Umbilical cord (tissue), 2 donors: ENCODE measurements around the gene SENP8. TPM values are rescaled to one million over a fixed set of nuclear protein-coding genes. Genes with fewer than 3 reads are reported as not detected.
"Not testable (repeated sequence)": the region's sequence is repeated elsewhere in the genome, so short reads cannot be mapped to it uniquely, and the experiment has no call there.

Source experiments
- DNase-seq: peaks from one replicate; pipeline ENCODE4 v3.0.0-alpha.2; 2015; ENCODE audit warnings: low spot score
- total RNA-seq: library from RNA; depleted of rRNA; stranded (reverse); fragments of >200 nt; gene quantifications from one replicate; pipeline ENCODE4 v1.2.3, GENCODE V29; 2014; ENCODE audit warnings: low replicate concordance; ENCODE audit not compliant: insufficient read depth

SENP8 gene
- total RNA-seq, 1 donor from 2014 or later: 7.5 TPM

DNA sequence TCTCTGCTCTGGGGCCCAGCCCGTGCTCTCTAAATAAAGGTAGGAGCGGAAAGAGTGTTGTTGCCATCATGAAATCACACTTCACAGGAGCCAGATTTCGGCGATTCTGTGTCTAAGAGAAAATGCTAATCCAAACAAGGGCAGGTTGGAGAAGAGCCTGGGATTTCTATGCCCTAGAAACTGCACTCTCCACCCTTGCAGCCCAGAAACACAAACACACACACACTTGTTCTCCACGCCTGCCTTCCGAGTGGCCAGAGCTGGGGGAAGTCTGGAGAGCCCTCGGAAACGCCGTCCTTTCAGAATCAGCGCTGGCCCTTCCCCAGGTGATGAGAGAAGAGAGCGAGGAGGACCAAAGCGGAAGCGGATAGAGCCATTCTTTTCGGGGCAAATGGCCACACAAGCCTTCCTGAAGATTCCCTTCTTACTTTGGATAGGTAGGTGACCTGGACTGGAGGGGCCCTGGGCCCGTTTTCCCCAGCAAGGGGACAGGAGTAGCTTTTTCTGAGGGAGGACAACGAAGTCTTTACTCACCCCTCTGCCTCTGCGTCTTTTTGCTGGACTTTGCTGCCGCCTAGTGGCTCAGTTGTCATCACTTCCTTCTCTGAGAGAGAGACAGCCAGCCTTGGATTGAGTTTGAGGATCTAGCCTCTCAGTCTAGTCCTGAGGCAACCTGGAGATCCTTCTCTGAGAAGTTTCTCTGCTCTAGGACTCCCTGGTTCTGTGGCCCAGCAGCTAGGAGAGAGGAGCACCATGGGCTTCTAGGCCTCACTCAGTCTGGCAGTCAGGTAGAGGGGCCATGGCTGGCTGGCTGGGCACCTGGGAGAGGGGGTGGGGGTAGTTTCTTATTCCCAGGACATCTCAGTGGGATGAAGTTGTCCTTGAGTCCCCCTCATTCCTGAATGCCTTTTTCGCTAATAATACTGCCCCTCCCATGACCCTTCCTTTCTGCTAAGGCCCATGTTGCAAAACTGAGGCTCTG is 37.7 kb downstream of the SENP8 start:
- DNase-seq: peak; percentile 91

DNA sequence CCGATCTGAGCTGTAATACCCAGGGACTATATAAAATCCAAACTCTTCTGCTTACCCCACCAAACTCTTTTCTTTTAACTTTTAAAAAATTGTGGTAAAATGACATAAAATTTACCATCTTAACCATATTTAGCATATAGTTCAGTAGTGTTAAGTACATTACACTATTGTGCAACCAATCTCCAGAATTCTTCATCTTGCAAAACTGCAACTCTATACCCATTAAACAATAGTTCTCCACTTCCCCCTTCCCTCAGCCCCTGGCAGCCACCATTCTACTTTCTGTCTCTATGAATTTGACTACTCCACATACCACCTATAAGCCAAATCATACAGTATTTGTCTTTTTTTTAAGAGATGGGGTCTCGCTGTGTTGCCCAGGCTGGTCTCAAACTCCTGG is 38.7 kb downstream of the SENP8 start:
- DNase-seq: no peak

DNA sequence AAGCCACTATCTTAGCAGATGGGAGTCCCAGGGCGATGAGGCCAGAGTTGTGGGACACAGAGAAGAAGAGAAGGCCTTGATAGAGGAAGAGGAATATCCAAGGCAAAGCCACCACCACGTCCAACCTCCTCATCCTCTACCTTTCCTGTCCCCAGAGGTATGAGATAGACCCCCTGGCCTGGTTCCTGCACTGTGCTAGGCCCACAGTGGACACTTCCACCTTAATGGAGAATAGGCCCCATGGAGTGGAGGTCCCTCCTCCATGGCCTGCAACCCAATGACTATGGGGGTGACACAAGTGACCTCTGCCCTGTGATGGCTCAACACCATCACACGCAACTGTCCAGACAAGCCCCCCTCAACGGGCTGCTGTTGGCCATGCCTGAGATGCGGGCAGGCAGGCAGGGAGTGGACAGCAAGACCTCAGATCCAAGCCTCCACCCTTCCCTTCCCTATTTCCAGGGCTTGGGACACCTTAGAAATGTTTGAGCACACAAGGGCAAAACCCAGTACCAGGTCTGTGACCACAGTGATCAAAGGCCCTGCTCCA is 42.6 kb downstream of the SENP8 start:
- DNase-seq: no peak

DNA sequence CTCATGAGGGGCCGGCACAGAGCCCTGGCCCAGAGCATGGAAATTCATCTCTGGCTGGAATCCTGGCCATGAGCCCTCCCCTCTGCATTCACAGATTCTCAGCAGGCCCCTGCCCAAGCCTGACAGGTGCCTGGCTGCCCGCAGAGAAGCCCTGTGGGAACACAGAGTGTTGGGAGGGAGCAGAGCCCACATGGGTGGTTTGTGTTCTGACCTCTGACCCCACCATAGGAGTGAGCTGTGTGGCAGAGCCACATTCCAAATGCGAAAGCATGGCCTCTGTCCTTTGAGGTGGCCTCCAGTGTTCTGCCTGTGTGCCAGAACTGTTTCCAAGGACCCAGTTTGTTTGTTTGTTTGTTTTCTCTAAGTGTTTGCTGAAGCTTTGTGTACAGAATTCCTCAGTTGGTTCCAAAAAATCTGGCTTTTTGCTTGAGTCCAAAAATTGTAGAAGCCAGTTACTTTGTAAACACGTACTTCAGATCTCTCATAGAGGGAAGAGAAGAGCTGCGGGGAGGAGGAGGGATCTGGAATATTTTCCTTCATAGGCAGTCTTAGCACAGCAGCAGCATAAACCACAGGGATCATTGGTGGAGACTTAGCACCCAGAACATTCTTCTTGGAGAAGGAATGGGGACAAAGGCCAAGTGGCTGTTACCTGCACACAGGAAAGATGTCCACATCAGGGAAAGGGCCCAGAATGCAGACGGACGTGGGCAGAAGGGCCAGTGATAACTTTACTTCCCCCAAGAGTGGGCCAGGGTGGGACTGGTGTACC is 43.3 kb downstream of the SENP8 start:
- no peak for DNase-seq

DNA sequence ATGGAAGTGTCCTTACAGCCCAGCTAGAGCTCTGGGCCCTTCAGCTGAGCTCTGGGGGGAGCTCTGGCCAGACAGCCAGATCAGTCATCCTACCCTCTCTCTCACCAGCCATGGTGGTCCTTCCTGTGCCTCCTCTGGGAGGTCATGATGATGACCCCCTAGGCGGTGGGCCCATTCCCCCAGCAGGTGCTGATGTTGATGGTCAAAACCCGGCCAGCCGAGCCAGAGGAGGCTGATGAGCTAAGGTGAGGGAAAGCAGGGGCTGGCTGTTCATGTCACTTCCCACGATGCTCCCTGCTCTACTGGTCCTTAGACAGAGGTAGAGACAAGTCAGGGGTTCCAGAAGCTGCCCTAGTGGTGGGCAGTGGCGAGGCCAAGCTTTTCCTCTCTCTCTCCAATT is 44.4 kb downstream of the SENP8 start:
- no peak for DNase-seq

DNA sequence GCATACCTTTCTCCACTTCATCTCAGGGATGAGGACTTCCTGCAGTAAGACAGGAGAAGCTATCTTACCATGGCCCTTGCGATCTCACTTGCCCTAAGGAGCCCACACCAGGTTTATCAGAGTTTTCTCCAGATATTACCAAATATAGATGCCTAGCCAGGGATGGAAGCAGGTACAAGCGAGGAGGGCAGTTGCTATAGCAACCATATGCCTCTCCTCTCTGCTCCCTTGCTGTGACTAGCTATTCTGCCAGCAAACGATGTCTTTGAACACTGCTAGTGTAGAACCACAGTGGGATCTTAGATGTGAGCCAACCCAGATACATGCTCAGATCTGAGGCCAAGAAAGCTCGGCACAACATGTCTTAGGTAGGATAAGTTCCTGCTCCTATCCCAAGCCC is 45.5 kb downstream of the SENP8 start:
- DNase-seq: no peak

DNA sequence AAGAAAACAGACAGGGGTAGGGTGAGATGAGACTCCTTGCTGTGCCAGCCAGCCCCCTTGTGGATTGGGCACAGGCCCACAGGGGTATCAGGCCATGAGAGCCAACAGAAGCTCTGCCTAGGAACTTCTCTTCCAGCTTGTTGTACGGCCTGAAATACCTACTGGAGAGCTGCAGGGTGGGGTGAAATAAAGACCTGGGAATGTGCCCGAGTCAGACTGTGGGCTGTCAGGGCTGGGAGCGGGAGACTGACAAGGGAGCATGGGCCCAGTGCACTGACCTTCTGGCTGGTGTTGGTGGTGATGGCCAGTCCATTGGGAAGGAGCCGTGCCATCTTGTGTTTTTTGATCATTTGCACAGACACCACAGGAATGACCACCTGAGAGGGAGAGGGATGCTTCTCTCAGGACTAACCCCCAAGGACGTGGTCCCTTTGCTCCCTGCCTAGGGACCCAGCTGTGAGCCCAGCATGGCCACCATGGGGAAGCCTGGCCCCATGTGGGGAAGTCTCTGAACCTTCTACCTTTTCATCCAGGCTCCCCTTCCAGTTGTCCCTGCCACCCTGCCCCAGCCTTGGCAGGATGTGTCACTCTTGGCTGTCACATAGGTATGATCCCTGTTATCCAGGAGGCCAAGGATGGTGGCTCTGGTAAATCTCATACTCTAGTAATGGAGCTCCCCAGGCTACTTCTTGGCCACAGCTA is 48.7 kb downstream of the SENP8 start:
- no peak for DNase-seq

DNA sequence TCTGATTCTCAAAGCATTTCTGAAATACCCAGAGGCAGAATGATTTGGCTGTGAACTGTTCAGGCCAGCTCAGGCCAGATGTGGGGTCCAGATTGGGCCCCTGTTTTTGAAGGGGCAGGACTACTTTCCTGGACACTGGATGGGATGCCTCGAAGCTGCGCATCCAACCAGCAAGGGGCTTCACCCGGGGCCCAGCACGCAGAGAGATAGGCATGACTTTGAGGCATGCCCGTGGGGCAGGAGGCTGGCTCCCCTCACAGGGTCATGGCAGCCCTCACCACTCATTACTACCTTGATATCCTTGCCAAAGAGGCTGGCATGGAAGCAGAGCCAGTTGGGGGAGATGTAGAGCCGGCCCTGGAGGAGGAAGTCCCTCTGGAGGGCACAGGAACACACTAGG is 49.2 kb downstream of the SENP8 start:
- DNase-seq: no peak

DNA sequence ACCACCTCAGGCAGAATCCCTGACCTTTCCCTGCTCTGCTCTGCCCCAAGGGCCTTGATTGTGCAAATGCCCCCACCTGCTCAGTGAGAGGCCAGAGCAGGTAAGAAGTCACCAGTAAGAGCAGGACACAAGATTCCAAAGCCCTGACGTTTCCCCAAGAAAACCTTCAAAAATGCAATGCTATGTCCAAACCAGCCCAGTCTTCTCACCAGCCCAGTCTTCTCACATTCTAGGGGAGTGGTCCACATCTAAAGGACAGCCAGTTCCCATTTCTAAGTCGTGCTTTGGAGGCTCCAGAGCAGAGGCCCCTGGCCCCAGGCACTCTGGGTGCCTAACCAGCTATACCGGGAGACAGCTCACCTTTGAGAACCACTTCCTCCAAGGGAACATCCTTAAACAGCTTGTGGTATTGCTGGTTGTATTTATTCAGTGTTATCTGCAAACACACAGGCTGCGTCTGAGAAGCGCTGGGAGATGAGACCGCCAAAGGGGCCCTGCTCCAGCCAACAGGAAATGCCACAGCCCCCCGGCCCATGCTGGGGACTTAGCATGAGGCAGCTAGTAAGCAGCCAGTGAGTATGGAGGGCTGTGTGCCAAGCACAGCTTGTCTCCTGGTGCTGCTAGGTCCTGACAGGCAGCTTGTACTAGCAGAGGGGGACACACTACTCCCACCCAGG is 50.1 kb downstream of the SENP8 start:
- peak; percentile 76 for DNase-seq

DNA sequence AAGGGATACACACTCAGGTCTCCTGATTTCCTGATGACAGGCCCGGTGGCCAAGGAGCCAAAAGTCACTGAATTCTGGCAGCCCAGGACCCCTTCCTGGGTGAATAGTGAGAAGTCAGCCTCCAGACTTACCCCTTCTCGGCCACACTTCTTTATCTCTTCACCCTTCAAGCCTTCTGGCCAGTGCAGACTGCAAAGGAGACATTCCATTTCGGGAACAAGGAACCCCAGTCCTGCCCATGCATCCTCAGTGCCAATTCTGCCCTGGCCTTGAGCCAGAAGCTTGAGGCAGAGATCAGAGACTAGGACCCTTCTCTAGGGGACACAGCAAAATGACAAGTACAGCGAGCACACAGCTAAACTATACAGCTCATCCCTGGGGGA is 50.6 kb downstream of the SENP8 start:
- DNase-seq: no peak

DNA sequence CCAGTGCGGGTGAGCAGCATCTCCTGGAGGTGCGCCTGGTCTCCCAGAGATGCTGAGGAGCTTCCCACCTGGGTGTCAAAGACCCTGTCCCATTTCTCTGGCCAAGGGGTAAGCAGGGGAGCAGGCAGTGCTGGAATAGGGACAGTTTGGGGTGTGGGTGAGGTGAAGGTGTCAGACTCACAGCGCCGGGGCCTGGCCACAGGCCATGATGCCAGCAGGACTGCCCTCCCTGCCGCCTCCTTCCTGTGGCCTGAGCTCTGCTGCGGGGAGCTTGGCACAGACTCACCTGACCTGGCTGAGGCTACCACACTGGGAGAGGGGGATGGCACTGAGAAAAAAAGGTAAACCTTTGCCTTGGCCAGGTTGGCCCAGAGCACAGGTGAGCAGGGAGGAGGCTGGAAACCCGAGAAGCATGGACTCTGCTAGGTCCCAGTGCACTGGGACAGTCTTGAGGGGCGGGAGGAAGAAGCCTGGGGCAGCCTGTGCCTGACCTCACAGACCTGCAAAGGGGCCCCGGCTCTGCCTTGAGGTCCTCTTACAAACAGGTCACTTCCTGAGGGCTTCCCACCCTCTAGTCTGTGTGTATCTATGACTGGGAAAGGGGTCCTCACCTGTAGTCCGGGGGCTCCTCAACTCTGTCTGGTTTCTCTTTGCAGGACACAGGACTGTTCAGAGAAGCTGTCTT is 51.2 kb downstream of the SENP8 start:
- no peak for DNase-seq

DNA sequence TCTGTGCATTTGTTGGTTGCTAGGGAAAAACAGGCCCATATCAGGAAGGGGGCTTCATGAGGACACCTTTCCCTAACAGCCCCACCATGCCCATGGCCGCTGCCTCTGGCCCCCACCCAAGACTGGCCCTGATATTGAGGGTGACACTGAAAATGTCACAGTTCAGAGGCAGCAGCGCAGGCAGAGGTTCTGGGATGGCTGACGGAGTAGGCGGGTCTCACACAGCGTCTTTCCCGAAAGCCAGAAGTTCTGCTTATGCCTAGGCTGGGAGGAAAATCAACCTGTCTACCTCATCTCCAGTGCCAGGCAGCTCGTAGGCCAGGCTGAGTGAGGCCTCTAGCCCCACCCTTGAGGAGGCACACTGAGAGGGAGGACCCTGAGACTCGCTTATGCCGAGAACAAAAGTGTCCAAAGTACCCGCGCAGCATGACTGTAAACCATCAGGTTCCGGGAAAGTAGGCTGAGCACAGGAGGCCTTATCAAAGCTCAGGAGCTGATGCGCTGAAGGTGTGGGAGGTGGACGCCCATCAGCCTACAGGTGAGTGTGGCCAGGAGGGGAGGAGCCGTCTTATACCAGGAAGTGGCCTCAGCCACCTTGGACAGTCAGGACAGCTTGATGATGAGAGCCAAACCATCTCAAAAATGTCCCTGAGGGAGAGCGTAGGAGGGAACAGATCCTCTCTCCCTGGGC is 51.9 kb downstream of the SENP8 start:
- no peak for DNase-seq

DNA sequence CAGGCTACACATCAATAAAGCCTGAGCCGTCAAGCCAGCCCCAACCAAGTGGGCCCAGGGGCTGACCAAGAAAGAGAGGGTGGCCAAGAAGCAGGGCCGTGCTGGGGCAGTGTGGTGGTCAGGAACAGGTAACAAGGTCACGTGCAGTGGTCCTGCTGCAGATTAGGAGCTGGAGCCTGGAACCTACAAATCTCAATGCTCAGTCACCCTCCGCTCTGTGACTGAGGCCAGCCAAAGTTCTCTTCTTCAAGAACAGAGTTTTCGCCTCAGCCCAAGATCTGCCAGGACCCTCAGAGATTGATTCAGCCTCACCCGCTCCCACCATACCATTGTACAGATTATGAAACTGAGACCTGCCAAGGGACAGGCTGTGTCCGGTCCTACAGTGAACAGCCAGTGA is 52.5 kb downstream of the SENP8 start:
- DNase-seq: no peak

DNA sequence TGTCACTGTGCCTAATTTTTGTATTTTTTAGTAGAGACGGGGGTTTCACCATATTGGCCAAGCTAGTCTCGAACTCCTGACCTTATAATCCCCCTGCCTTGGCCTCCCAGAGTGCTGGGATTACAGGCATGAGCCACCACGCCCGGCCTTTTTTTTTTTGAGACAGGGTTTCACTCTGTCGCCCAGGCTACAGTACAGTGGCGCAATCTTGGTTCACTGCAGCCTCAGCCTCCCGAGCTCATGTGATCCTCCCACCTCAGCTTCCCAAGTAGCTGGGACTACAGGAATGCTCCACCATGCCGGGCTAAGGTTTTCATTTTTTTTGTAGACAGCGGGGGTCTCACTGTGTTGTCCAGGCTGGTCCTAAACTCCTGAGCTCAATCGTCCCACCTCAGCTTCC is 53.8 kb downstream of the SENP8 start:
- DNase-seq: not testable (repeated sequence)

DNA sequence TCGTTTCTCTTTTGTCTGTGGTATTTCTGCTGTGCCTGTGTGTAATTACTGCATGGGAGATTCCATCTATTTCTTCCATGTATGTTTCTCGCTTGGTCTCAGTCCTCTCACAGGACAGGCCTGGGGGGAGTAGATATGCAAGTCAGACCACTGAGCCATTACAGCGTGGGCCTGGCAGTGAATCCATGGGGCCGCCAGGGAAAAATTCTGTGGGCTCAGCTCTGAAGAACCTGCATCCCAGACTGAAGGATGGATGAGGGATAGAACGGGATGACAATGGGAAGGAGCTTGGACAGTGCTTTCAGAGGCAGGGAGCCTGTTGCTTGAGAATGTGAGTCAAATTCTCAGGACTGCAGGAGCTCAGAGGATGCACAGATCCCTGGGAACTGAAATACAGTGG is 54.6 kb downstream of the SENP8 start:
- DNase-seq: no peak

DNA sequence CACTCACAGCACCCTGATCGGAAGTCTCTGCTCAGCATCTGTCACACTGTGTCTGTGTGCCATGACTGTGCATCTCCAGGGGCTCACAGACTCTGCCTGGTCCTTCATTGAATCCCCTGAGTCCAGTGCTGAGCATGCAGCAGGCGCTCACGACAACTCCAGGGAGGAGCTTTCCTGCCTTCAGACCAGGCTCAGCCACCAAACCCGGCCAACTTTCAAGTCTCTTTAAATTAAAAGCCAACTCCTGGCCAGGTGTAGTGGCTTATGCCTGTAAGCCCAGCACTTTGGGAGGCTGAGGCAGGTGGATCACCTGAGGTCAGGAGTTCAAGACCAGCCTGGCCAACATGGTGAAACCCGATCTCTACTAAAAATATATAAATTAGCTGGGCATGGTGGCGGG is 55.2 kb downstream of the SENP8 start:
- DNase-seq: no peak

DNA sequence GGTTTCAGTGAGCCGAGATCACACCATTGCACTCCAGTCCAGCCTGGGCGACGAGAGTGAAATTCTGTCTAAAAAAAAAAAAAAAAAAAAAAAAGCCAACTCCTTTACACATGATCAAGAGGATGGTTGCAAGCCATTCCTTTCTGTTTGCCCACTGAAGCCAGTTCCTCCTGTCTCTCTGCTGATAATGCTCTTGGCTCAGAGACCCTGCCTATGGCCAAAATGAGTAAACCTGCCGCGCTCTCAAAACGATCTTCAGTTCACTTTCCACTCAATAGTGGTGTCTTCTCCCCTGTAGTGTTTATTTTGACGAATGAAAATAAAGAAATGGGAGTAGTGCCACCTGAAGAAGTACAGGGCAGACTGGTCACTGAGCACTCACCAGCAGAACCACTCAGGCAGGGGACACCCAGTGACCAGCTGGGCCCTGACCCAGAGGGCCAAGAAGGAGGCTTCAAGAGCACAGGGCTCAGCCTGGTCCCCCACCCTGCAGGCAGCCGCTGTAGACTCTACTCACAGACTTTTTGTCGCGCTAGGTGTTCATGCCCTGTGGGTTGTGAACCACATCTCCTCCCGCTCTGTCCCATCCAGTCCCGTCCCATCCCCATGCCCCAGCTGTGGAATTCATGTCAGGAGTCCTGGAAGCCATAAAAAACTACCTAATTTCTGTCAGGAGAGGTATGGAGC is 55.8 kb downstream of the SENP8 start:
- no peak for DNase-seq

DNA sequence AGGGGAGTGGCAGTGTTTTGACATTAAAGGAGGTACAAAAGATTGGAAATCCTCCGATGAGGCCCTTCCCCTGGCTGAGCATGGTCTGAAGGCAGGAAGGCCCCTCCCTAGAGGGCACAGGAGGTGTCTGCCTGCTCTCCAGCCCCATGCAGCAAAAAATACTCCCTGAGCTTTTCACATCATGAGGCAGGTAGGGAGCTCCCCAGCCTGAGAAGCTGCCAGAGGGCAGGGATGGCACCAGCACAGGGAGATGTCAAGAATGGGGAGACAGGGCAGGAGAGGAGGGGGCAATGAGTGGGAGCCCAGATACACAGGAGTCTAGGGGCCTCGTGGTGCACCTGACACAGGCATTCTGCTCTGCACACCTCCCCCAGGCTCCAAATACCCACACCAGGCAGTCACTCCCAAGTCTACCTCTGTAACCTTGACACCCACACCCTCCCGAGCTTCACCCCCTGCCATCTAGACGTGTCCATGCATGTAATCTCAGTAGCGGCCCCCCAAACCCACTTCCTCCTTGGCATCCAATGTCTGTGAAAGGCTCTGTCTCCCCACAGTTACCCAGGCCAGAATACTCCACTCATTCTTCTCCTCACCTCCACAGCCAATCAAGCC is 56.5 kb downstream of the SENP8 start:
- no peak for DNase-seq
